ENCODE results near the gene OR6C2.

DNA sequence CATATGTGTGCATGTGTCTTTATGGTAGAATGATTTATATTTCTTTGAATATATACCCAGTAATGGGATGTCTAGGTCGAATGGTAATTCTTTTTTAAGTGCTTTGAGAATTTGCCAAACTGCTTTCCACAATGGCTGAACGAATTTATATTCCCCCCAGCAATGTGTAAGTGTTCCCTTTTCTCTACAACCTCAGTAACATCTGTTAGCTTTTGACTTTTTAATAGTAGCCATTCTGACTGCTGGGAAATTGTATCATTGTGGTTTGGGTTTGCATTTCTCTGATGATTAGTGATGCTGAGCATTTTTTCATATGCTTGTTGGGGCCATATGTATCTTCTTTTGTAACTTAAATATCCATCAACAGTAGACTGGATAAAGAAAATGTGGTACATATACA lies 57.7 kb downstream of the OR6C2 start:
- TF ChIP-seq, protein P1, sequence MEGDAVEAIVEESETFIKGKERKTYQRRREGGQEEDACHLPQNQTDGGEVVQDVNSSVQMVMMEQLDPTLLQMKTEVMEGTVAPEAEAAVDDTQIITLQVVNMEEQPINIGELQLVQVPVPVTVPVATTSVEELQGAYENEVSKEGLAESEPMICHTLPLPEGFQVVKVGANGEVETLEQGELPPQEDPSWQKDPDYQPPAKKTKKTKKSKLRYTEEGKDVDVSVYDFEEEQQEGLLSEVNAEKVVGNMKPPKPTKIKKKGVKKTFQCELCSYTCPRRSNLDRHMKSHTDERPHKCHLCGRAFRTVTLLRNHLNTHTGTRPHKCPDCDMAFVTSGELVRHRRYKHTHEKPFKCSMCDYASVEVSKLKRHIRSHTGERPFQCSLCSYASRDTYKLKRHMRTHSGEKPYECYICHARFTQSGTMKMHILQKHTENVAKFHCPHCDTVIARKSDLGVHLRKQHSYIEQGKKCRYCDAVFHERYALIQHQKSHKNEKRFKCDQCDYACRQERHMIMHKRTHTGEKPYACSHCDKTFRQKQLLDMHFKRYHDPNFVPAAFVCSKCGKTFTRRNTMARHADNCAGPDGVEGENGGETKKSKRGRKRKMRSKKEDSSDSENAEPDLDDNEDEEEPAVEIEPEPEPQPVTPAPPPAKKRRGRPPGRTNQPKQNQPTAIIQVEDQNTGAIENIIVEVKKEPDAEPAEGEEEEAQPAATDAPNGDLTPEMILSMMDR (IDR thresholded peaks at IDR 0.05): no peak
- no peak for TF ChIP-seq POLR2A (IDR thresholded peaks at IDR 0.05)

Data from body of pancreas (tissue), 4 donors.